Karpas-422 (cell line): ENCODE measurements around the gene ORMDL2. TPM values are rescaled to one million over a fixed set of nuclear protein-coding genes. Genes with fewer than 3 reads are reported as not detected.
A peak's percentile ranks its signal among the peaks of the same experiment; 100 is the strongest.

ENCODE experiments used
- DNase-seq: peaks from one replicate; pipeline ENCODE4 v3.0.0-alpha.2; 2015
- H2AFZ ChIP-seq: fragments of 200-600 bp; sonication (generic); 2 replicates; pipeline ENCODE4 v1.6.1; 2014; ENCODE audit warnings: antibody characterized with exemption, low read length, mixed read lengths
- H3K27ac ChIP-seq: fragments of 200-600 bp; sonication (generic); 2 replicates; pipeline ENCODE4 v1.5.1; 2014; ENCODE audit warnings: mild to moderate bottlenecking, low read length, moderate library complexity
- H3K27me3 ChIP-seq: fragments of 200-600 bp; sonication (generic); 2 replicates; pipeline ENCODE4 v1.6.1; 2014; ENCODE audit warnings: low read length, mixed read lengths
- H3K36me3 ChIP-seq: fragments of 200-600 bp; sonication (generic); 2 replicates; pipeline ENCODE4 v1.6.1; 2014; ENCODE audit warnings: low read length, mixed read lengths; ENCODE audit not compliant: insufficient read depth
- H3K4me1 ChIP-seq: fragments of 200-600 bp; sonication (generic); 2 replicates; pipeline ENCODE4 v1.6.1; 2014; ENCODE audit warnings: mild to moderate bottlenecking, low read length, mixed read lengths
- H3K4me2 ChIP-seq: fragments of 200-600 bp; sonication (generic); 2 replicates; pipeline ENCODE4 v1.6.1; 2014; ENCODE audit warnings: low read length, low read depth, mild to moderate bottlenecking; ENCODE audit not compliant: poor library complexity, severe bottlenecking
- H3K4me3 ChIP-seq: fragments of 200-600 bp; sonication (generic); 2 replicates; pipeline ENCODE4 v1.5.1; 2014; ENCODE audit warnings: mild to moderate bottlenecking, antibody characterized with exemption, low read length, mixed read lengths
- H3K79me2 ChIP-seq: fragments of 200-600 bp; sonication (generic); 2 replicates; pipeline ENCODE4 v1.6.1; 2014; ENCODE audit warnings: mild to moderate bottlenecking, low read length, mixed read lengths
- H3K9ac ChIP-seq: fragments of 200-600 bp; sonication (generic); 2 replicates; pipeline ENCODE4 v1.6.0; 2014; ENCODE audit warnings: low read length
- H3K9me2 ChIP-seq: fragments of 200-600 bp; sonication (generic), shearing (Covaris generic); replicated peaks from 2 replicates; pipeline ENCODE4 v1.6.0; 2014; ENCODE audit warnings: mild to moderate bottlenecking, low read length, moderate library complexity; ENCODE audit not compliant: insufficient read depth
- H3K9me3 ChIP-seq: fragments of 300-700, 200-600 bp; sonication (generic); 2 replicates; pipeline ENCODE4 v1.6.1; 2014; ENCODE audit warnings: low read length, mixed read lengths
- H4K20me1 ChIP-seq: fragments of 200-600 bp; sonication (generic); 2 replicates; pipeline ENCODE4 v1.6.1; 2014; ENCODE audit warnings: mild to moderate bottlenecking, antibody characterized with exemption, low read length, low read depth; ENCODE audit not compliant: insufficient read depth
- total RNA-seq: library from RNA; depleted of rRNA; stranded (reverse); fragments of >200 nt; shearing (Covaris generic); gene quantifications from 2 replicates; pipeline ENCODE4 v1.2.3, GENCODE V29; 2014; ENCODE audit warnings: low replicate concordance

Gene ORMDL2
- total RNA-seq, 1 experiment from 2014 or later = 32.6 TPM

- Histone ChIP-seq H3K36me3 (peaks cover 54% of the 10 kb centered on the region), H2AFZ (no peak overlapping the region), H3K79me2 (peaks cover 57% of the 10 kb centered on the region), H3K9me3 (no peaks in the 10 kb centered on the region), H4K20me1 (0 out of 2 replicates have a peak, but pooled peaks cover 3% of the 10 kb centered on the region), H3K4me1 (no peaks in the 10 kb centered on the region), H3K9me2 (no peaks in the 10 kb centered on the region), H3K9ac (no peak overlapping the region), H3K4me2 (no peak overlapping the region), H3K27ac (no peak overlapping the region), H3K4me3 (no peak overlapping the region), H3K27me3 (no peaks in the 10 kb centered on the region)
- DNase-seq = peak; percentile 66
These were observed 20.8 kb upstream of the ORMDL2 start for GRCh38 chr12:55797068-55797467.

GRCh38 chr12:55797550-55797949, 20.3 kb upstream of the ORMDL2 start:
- no peaks in the 10 kb centered on the region for H3K4me1 ChIP-seq
- no peaks in the 10 kb centered on the region for H3K9me3 ChIP-seq
- H3K4me2 ChIP-seq = no peak overlapping the region
- peaks cover 59% of the 10 kb centered on the region for H3K79me2 ChIP-seq
- no peaks in the 10 kb centered on the region for H3K9me2 ChIP-seq
- no peaks in the 10 kb centered on the region for H3K27me3 ChIP-seq
- H3K4me3 ChIP-seq = no peak overlapping the region
- H3K36me3 ChIP-seq = peaks cover 54% of the 10 kb centered on the region
- no peak overlapping the region for H3K27ac ChIP-seq
- DNase-seq = no peak
- H4K20me1 ChIP-seq = 0 out of 2 replicates have a peak, but pooled peaks cover 3% of the 10 kb centered on the region
- no peak overlapping the region for H2AFZ ChIP-seq
- H3K9ac ChIP-seq = no peak overlapping the region

- Histone ChIP-seq H3K9me3 (no peaks in the 10 kb centered on the region), H3K36me3 (peaks cover 27% of the 10 kb centered on the region; the same call in 1 of the 2 replicates), H3K27ac (no peak overlapping the region), H3K4me3 (no peak overlapping the region), H4K20me1 (peaks cover 4% of the 10 kb centered on the region; the same call in 1 of the 2 replicates), H2AFZ (no peak overlapping the region), H3K79me2 (peaks cover 90% of the 10 kb centered on the region), H3K9me2 (no peaks in the 10 kb centered on the region), H3K4me1 (no peaks in the 10 kb centered on the region), H3K27me3 (no peaks in the 10 kb centered on the region), H3K9ac (no peak overlapping the region), H3K4me2 (no peak overlapping the region)
- no peak for DNase-seq
These were observed 10.9 kb upstream of the ORMDL2 start for GRCh38 chr12:55806982-55807381.

GRCh38 chr12:55809274-55809673, 8.6 kb upstream of the ORMDL2 start:
- H3K9ac ChIP-seq = no peak overlapping the region

GRCh38 chr12:55812088-55812487, 5.8 kb upstream of the ORMDL2 start:
- H3K4me3 ChIP-seq = no peak overlapping the region
- no peaks in the 10 kb centered on the region for H3K9me2 ChIP-seq
- H3K79me2 ChIP-seq = peaks cover 97% of the 10 kb centered on the region
- no peak overlapping the region for H2AFZ ChIP-seq
- H3K27me3 ChIP-seq = no peaks in the 10 kb centered on the region
- no peak overlapping the region for H3K27ac ChIP-seq
- DNase-seq = no peak
- no peaks in the 10 kb centered on the region for H3K9me3 ChIP-seq
- H3K36me3 ChIP-seq = peaks cover 29% of the 10 kb centered on the region
- H4K20me1 ChIP-seq = peaks cover 4% of the 10 kb centered on the region; the same call in 1 of the 2 replicates
- H3K9ac ChIP-seq = no peak overlapping the region
- no peak overlapping the region for H3K4me2 ChIP-seq
- H3K4me1 ChIP-seq = peaks cover 13% of the 10 kb centered on the region

More at GRCh38 chr12:55809274-55809673, 8.6 kb upstream of the ORMDL2 start:
- Histone ChIP-seq H3K4me2 (no peak overlapping the region), H3K27ac (no peak overlapping the region), H3K4me3 (no peak overlapping the region), H3K79me2 (peaks cover 93% of the 10 kb centered on the region), H3K9me3 (no peaks in the 10 kb centered on the region), H3K27me3 (no peaks in the 10 kb centered on the region), H3K9me2 (no peaks in the 10 kb centered on the region), H3K36me3 (peaks cover 20% of the 10 kb centered on the region), H2AFZ (no peak overlapping the region), H4K20me1 (peaks cover 4% of the 10 kb centered on the region; the same call in 1 of the 2 replicates), H3K4me1 (no peaks in the 10 kb centered on the region)
- no peak for DNase-seq

- Histone ChIP-seq H3K9ac (no peak overlapping the region), H3K9me2 (no peaks in the 10 kb centered on the region), H3K4me2 (no peak overlapping the region), H3K36me3 (peaks cover 26% of the 10 kb centered on the region), H3K27ac (no peak overlapping the region), H3K27me3 (no peaks in the 10 kb centered on the region), H3K4me1 (peaks cover 21% of the 10 kb centered on the region), H4K20me1 (peaks cover 5% of the 10 kb centered on the region; the same call in 1 of the 2 replicates), H3K9me3 (no peaks in the 10 kb centered on the region), H2AFZ (no peak overlapping the region), H3K4me3 (no peak overlapping the region), H3K79me2 (peaks cover 93% of the 10 kb centered on the region)
- no peak for DNase-seq
These were observed 3.6 kb upstream of the ORMDL2 start for GRCh38 chr12:55814257-55814656.

- DNase-seq = no peak
- H3K4me2 ChIP-seq = peak overlapping the region; percentile 90
- H3K9me2 ChIP-seq = no peaks in the 10 kb centered on the region
- peaks cover 26% of the 10 kb centered on the region for H3K4me1 ChIP-seq
- H3K36me3 ChIP-seq = peaks cover 34% of the 10 kb centered on the region
- peaks cover 3% of the 10 kb centered on the region; the same call in 1 of the 2 replicates for H4K20me1 ChIP-seq
- no peak overlapping the region for H3K27ac ChIP-seq
- H3K27me3 ChIP-seq = no peaks in the 10 kb centered on the region
- peaks cover 93% of the 10 kb centered on the region for H3K79me2 ChIP-seq
- H2AFZ ChIP-seq = no peak overlapping the region
- H3K9ac ChIP-seq = peak overlapping the region; percentile 87; the same call in 1 of the 2 replicates
- H3K4me3 ChIP-seq = peak overlapping the region; percentile 91; the same call in 1 of the 2 replicates
- no peaks in the 10 kb centered on the region for H3K9me3 ChIP-seq
These were observed 2.4 kb upstream of the ORMDL2 start for GRCh38 chr12:55815473-55815872.

GRCh38 chr12:55816881-55817344, 928 bp upstream of the ORMDL2 start:
- peaks cover 3% of the 10 kb centered on the region; the same call in 1 of the 2 replicates for H4K20me1 ChIP-seq
- H3K4me3 ChIP-seq = peak overlapping the region; percentile 91
- H3K9me3 ChIP-seq = no peaks in the 10 kb centered on the region
- peak overlapping the region; percentile 68 for H3K27ac ChIP-seq
- peaks cover 26% of the 10 kb centered on the region for H3K4me1 ChIP-seq
- H3K79me2 ChIP-seq = peaks cover 79% of the 10 kb centered on the region
- no peaks in the 10 kb centered on the region for H3K27me3 ChIP-seq
- H3K9me2 ChIP-seq = no peaks in the 10 kb centered on the region
- peak overlapping the region; percentile 87 for H3K9ac ChIP-seq
- peak overlapping the region; percentile 90 for H3K4me2 ChIP-seq
- peak overlapping the region; percentile 53 for H2AFZ ChIP-seq
- peaks cover 43% of the 10 kb centered on the region for H3K36me3 ChIP-seq
- DNase-seq = peak; percentile 66
